Caco-2 (cell line): ENCODE data around the gene DNHD1. TPM values are rescaled to one million over a fixed set of nuclear protein-coding genes. Genes with fewer than 3 reads are reported as not detected.

Experiments
- BruUV-seq: library from RNA; stranded (reverse); fragments of 400-500 nt; replicated peaks from 2 replicates; lab custom pipeline; 2021; lab: Mats Ljungman, UMichigan
- CTCF ChIA-PET: fragments of 300-600 bp; sonication (Branson Sonifier 250); formaldehyde crosslinking; loops from one replicate; lab custom pipeline; 2022; ENCODE audit warnings: antibody characterized with exemption; lab: Charles Lee
- POLR2A ChIA-PET: fragments of 300-600 bp; sonication (Branson Sonifier 250); formaldehyde crosslinking; loops from one replicate; lab custom pipeline; 2022; ENCODE audit warnings: antibody characterized with exemption; lab: Charles Lee
- DNase-seq, 2 experiments: peaks; one replicate each; pipeline versions ENCODE4 v3.0.0 to v3.0.0-alpha.2; 2020 to 2022
- H3K27me3 ChIP-seq: replicated peaks from 2 replicates; pipeline ENCODE4 v1.6.0; 2011; ENCODE audit warnings: low read length; ENCODE audit not compliant: control insufficient read depth, insufficient read depth
- H3K36me3 ChIP-seq: 2 replicates; pipeline ENCODE4 v1.5.1; 2011; ENCODE audit warnings: low read length; ENCODE audit not compliant: control insufficient read depth, insufficient read depth
- H3K4me1 ChIP-seq: fragments of 250-450 bp; sonication (Bioruptor Pico); 2 replicates; pipeline ENCODE4 v1.5.1; 2020; ENCODE audit warnings: mild to moderate bottlenecking
- H3K4me3 ChIP-seq: 2 replicates; pipeline ENCODE4 v1.5.1; 2011; ENCODE audit warnings: low read depth, mild to moderate bottlenecking, control low read depth, low read length
- H3K9me3 ChIP-seq: fragments of 250-450 bp; sonication (Bioruptor Pico); 2 replicates; pipeline ENCODE4 v1.5.1; 2020; ENCODE audit warnings: mild to moderate bottlenecking, moderate library complexity
- H3K27ac Mint-ChIP-seq: one replicate; pipeline ENCODE4 v1.8.0; 2022; ENCODE audit warnings: mixed read lengths; ENCODE audit not compliant: unreplicated experiment
- H3K27me3 Mint-ChIP-seq: one replicate; pipeline ENCODE4 v1.8.0; 2022; ENCODE audit warnings: mixed read lengths; ENCODE audit not compliant: insufficient read depth, unreplicated experiment
- H3K36me3 Mint-ChIP-seq: one replicate; pipeline ENCODE4 v1.8.0; 2022; ENCODE audit warnings: mild to moderate bottlenecking, mixed read lengths; ENCODE audit not compliant: insufficient read depth, unreplicated experiment
- H3K4me1 Mint-ChIP-seq: one replicate; pipeline ENCODE4 v1.8.0; 2022; ENCODE audit warnings: low read depth, mixed read lengths; ENCODE audit not compliant: unreplicated experiment
- H3K4me3 Mint-ChIP-seq: one replicate; pipeline ENCODE4 v1.8.0; 2022; ENCODE audit warnings: mild to moderate bottlenecking, moderate library complexity, mixed read lengths; ENCODE audit not compliant: unreplicated experiment
- H3K9me3 Mint-ChIP-seq: one replicate; pipeline ENCODE4 v1.8.0; 2022; ENCODE audit warnings: mixed read lengths; ENCODE audit not compliant: unreplicated experiment
- intact Hi-C: fragments of 100-400 bp; cut with micrococcal nuclease; formaldehyde crosslinking; loops from one replicate; pipeline ENCODE4 v1.10.0; 2022; ENCODE audit not compliant: unreplicated experiment
- total RNA-seq: library from RNA; stranded (reverse); gene quantifications from 2 replicates; pipeline ENCODE4 v1.2.3, GENCODE V29; 2022
- TF ChIP-seq, protein P1 (sequence below), 2 experiments: fragments of 200-600 bp in 1 of 2; IDR thresholded peaks; 1 replicate in 1 of 2; 2 replicates in 1 of 2; pipeline versions ENCODE4 v1.5.1 to v1.8.0; 2011 to 2022; ENCODE audit warnings: antibody characterized with exemption in 1 of 2, control low read depth in 1 of 2, inconsistent platforms in 1 of 2, low read depth in 1 of 2, low read length in 1 of 2, mild to moderate bottlenecking in 1 of 2, moderate library complexity in 1 of 2; ENCODE audit not compliant: insufficient read depth in 1 of 2, severe bottlenecking in 1 of 2, unreplicated experiment in 1 of 2

Gene DNHD1
- total RNA-seq, 1 experiment from 2014 or later = 5.7 TPM

- no peaks in the 10 kb centered on the region for H3K9me3 Mint-ChIP-seq
- no peaks in the 10 kb centered on the region for H3K27me3 Mint-ChIP-seq
- ChIA-PET CTCF (no interaction called here), POLR2A (no interaction called here)
- no peak overlapping the region for H3K27ac Mint-ChIP-seq
- Histone ChIP-seq H3K36me3 (peaks cover 2% of the 10 kb centered on the region), H3K4me1 (no peaks in the 10 kb centered on the region), H3K9me3 (no peaks in the 10 kb centered on the region), H3K27me3 (no peaks in the 10 kb centered on the region), H3K4me3 (no peak overlapping the region)
- DNase-seq = no peak
- no peaks in the 10 kb centered on the region for H3K36me3 Mint-ChIP-seq
- peaks cover 7% of the 10 kb centered on the region for H3K4me1 Mint-ChIP-seq
- no peak overlapping the region for H3K4me3 Mint-ChIP-seq
- TF ChIP-seq, protein P1, sequence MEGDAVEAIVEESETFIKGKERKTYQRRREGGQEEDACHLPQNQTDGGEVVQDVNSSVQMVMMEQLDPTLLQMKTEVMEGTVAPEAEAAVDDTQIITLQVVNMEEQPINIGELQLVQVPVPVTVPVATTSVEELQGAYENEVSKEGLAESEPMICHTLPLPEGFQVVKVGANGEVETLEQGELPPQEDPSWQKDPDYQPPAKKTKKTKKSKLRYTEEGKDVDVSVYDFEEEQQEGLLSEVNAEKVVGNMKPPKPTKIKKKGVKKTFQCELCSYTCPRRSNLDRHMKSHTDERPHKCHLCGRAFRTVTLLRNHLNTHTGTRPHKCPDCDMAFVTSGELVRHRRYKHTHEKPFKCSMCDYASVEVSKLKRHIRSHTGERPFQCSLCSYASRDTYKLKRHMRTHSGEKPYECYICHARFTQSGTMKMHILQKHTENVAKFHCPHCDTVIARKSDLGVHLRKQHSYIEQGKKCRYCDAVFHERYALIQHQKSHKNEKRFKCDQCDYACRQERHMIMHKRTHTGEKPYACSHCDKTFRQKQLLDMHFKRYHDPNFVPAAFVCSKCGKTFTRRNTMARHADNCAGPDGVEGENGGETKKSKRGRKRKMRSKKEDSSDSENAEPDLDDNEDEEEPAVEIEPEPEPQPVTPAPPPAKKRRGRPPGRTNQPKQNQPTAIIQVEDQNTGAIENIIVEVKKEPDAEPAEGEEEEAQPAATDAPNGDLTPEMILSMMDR (IDR thresholded peaks at IDR 0.05; ENCODE audit: insufficient read depth in 1 of 2, low read depth in 1 of 2, low read length in 1 of 2, severe bottlenecking in 1 of 2, unreplicated experiment in 1 of 2) = no peak
- no TSS peak for BruUV-seq
- intact Hi-C loops = no loop called here
These were observed 5.3 kb downstream of the DNHD1 start for GRCh38 chr11:6502382-6502781.

DNA sequence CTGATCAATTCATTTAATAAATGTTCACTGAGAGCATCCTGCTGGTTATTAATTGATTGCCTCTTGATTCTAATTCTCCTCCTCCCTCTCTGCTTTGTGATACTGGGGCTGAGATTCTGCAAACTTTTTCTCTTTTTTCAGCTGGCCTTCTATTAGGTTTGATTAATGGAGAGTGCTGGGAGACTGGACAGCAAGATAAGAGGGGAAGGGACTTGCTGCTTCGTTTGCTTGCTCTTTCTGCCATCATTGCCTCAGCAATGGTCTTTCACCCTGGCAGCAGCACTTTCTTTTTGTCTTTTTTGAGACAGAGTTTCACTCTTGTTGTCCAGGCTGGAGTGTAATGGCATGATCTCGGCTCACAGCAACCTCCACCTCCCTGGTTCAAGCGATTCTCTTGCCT, 7.1 kb downstream of the DNHD1 start:
- peaks cover 7% of the 10 kb centered on the region for H3K4me1 Mint-ChIP-seq
- no peaks in the 10 kb centered on the region for H3K27me3 Mint-ChIP-seq
- POLR2A ChIA-PET = no interaction called here
- Histone ChIP-seq H3K27me3 (no peaks in the 10 kb centered on the region), H3K36me3 (no peaks in the 10 kb centered on the region; the same call in 1 of the 2 replicates), H3K4me1 (no peaks in the 10 kb centered on the region), H3K9me3 (no peaks in the 10 kb centered on the region), H3K4me3 (no peak overlapping the region)
- H3K27ac Mint-ChIP-seq = no peak overlapping the region
- H3K36me3 Mint-ChIP-seq = no peaks in the 10 kb centered on the region
- BruUV-seq = no TSS peak
- no peak for DNase-seq
- H3K9me3 Mint-ChIP-seq = no peaks in the 10 kb centered on the region
- H3K4me3 Mint-ChIP-seq = no peak overlapping the region
- intact Hi-C loops = no loop called here
- TF ChIP-seq, protein P1 (IDR thresholded peaks at IDR 0.05; ENCODE audit: insufficient read depth in 1 of 2, low read depth in 1 of 2, low read length in 1 of 2, severe bottlenecking in 1 of 2, unreplicated experiment in 1 of 2) = no peak
- CTCF ChIA-PET = interaction anchor here (4.0 kb wide), 1 partner anchor 126 kb away, joined by 52 read pairs; no protein-coding TSS in a partner anchor

GRCh38 chr11:6505577-6506240, 8.6 kb downstream of the DNHD1 start:
- intact Hi-C loops = loop anchor here (1.0 kb wide), 4 partner anchors 21 to 126 kb away; no protein-coding TSS in a partner anchor
- H3K9me3 ChIP-seq = no peaks in the 10 kb centered on the region
- H3K27me3 ChIP-seq = no peaks in the 10 kb centered on the region
- POLR2A ChIA-PET = no interaction called here
- Mint-ChIP-seq H3K4me3 (no peak overlapping the region), H3K9me3 (no peaks in the 10 kb centered on the region), H3K36me3 (no peaks in the 10 kb centered on the region), H3K4me1 (peaks cover 5% of the 10 kb centered on the region), H3K27me3 (no peaks in the 10 kb centered on the region), H3K27ac (no peak overlapping the region)
- no peaks in the 10 kb centered on the region for H3K4me1 ChIP-seq
- CTCF ChIA-PET = interaction anchor here (0.6 to 4.0 kb wide), 6 partner anchors 19 to 143 kb away, joined by 3 to 52 read pairs (median 4); partner anchors contain the start of gene APBB1
- DNase-seq = peak in 1 of 2 experiments; percentile 48
- H3K36me3 ChIP-seq = no peaks in the 10 kb centered on the region; the same call in 1 of the 2 replicates
- TF ChIP-seq, protein P1 (IDR thresholded peaks at IDR 0.05; ENCODE audit: insufficient read depth in 1 of 2, low read depth in 1 of 2, low read length in 1 of 2, severe bottlenecking in 1 of 2, unreplicated experiment in 1 of 2) = peak; percentile 83 to 84
- BruUV-seq = no TSS peak
- H3K4me3 ChIP-seq = no peak overlapping the region
